Fibroblast of the aortic adventitia (primary cell): ENCODE measurements around the gene SEPTIN10. TPM values are rescaled to one million over a fixed set of nuclear protein-coding genes. Genes with fewer than 3 reads are reported as not detected.
A peak's percentile ranks its signal among the peaks of the same experiment; 100 is the strongest.
"Not testable (repeated sequence)": the region's sequence is repeated elsewhere in the genome, so short reads cannot be mapped to it uniquely, and the experiment has no call there.

Source experiments
- DNase-seq: peaks from one replicate; pipeline ENCODE4 v3.0.0-alpha.2; 2010; ENCODE audit warnings: low read depth
- H3K4me3 ChIP-seq: 2 replicates; pipeline ENCODE4 v1.5.1; 2011; ENCODE audit warnings: low read depth, mild to moderate bottlenecking, control low read depth, low read length, moderate library complexity
- CTCF ChIP-seq: IDR thresholded peaks from 2 replicates; pipeline ENCODE4 v1.5.1; 2011; ENCODE audit warnings: mild to moderate bottlenecking, low read length, control low read depth, inconsistent platforms; ENCODE audit not compliant: insufficient read depth
- total RNA-seq: library from RNA; depleted of rRNA; stranded (reverse); fragments of >200 nt; gene quantifications from 2 replicates; pipeline ENCODE4 v1.2.3, GENCODE V29; 2012; ENCODE audit warnings: low replicate concordance

Gene SEPTIN10
- total RNA-seq, 1 donor: 145 TPM

- no peak overlapping the region for H3K4me3 ChIP-seq
- DNase-seq: peak; percentile 24
- TF ChIP-seq CTCF: no peak
Measured at GRCh38 chr2:109649736-109650695, 36.2 kb upstream of the SEPTIN10 start.

- peak; percentile 65 for DNase-seq
- no peak overlapping the region for H3K4me3 ChIP-seq
- TF ChIP-seq CTCF: no peak
Measured at GRCh38 chr2:109648041-109648527, 34.3 kb upstream of the SEPTIN10 start.

DNA sequence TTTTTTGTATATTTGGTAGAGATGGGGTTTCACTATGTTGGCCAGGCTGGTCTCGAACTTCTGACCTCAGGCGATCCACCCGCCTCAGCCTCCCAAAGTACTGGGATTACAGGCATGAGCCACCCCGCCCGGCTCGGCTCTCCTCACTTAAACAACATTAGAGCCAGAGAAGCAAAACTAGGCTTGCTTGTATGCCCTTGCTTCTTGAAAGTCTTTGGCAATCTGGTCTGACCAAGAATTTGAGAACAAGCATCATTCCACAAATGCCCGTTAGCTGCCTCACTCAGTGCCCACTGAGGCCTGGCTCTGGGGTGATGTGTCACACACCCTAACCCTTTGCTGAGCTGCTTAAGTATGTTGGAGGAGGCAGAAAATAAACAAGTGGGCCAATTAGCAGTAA, 33.9 kb upstream of the SEPTIN10 start:
- peak; percentile 51 for DNase-seq
- TF ChIP-seq CTCF: no peak
- no peak overlapping the region for H3K4me3 ChIP-seq

- no peak for DNase-seq
- no peak for TF ChIP-seq CTCF
- H3K4me3 ChIP-seq: no peak overlapping the region
Measured at GRCh38 chr2:109646961-109647360, 33.2 kb upstream of the SEPTIN10 start.

- no peak for DNase-seq
- TF ChIP-seq CTCF: no peak
- H3K4me3 ChIP-seq: no peak overlapping the region
Measured at GRCh38 chr2:109645412-109646184, 31.8 kb upstream of the SEPTIN10 start.

- no peak overlapping the region for H3K4me3 ChIP-seq
- DNase-seq: peak; percentile 13
- no peak for TF ChIP-seq CTCF
Measured at GRCh38 chr2:109644571-109645275, 31.0 kb upstream of the SEPTIN10 start.

DNA sequence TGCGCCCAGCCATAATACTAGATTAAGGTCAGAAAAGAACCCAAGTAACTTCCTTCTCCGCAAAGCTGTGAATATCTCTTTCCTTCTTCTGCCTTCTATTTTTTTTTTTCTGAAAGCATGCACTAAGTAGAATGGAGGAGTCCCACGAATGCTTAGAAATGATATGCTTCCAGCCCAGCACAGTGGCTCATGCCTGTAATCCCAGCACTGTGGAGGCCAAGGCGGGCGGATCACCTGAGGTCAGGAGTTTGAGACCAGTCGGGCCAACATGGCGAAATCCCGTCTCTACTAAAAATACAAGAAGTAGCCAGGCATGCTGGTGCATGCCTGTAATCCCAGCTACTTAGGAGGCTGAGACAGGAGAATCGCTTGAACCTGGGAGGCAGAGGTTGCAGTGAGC, 26.2 kb upstream of the SEPTIN10 start:
- not testable (repeated sequence) for DNase-seq, H3K4me3 ChIP-seq
